Eye (tissue), 1 donor: ENCODE measurements around the gene TADA2A.

ENCODE experiments used
- DNase-seq: peaks from one replicate; pipeline ENCODE4 v3.0.0-alpha.2; 2015

TADA2A gene

DNA sequence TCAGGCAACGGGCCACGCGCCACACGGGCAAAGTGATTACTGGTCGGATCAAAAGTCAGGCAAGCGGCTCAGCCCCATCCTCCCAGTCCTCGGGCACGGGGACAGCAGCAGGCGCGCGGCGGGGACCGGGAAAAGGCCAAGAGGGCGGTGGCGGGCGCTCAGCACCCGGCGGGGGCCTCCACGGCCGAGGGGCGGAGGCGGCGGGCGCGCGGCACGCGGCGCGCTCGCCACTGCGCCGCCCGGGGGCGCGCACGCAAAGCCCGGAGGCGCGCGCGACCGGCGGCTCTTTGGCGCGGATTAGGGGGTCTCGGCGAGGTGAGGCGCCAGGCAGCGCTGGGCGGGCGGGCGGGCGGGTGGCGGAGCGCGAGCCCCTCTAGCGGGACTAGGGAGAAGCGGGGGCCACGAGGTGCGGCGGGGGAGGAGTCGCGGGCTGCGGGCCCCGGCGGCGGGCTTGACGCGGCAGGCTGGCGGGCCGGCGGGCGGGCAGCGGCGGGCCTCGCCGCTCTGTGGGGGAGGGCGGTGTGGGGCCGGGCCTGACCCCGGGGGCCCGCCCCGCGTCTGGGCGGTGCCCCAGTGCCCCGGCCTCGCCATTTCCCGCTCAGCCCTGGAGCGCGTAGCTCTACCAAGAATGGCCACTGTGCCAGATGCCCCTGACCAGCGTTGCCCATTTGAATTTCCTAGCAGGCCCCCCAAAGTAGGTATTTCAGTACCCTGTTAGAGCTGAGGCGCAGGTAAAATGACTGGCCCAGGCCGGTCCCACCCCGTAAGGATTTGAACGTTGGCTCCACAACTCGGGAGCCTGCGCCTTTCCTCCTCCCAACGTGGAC, at the start of gene TADA2A, which contains the start of gene ACACA:
TSS of gene TADA2A (plus strand) at position 252 of the 827 bp plus-strand sequence. CDS start 4,480 bp downstream, outside the sequence.
TSS of gene ACACA (minus strand) at position 202 of the 827 bp plus-strand sequence. CDS start 537 bp downstream, outside the sequence.
- peak; percentile 87 for DNase-seq

DNA sequence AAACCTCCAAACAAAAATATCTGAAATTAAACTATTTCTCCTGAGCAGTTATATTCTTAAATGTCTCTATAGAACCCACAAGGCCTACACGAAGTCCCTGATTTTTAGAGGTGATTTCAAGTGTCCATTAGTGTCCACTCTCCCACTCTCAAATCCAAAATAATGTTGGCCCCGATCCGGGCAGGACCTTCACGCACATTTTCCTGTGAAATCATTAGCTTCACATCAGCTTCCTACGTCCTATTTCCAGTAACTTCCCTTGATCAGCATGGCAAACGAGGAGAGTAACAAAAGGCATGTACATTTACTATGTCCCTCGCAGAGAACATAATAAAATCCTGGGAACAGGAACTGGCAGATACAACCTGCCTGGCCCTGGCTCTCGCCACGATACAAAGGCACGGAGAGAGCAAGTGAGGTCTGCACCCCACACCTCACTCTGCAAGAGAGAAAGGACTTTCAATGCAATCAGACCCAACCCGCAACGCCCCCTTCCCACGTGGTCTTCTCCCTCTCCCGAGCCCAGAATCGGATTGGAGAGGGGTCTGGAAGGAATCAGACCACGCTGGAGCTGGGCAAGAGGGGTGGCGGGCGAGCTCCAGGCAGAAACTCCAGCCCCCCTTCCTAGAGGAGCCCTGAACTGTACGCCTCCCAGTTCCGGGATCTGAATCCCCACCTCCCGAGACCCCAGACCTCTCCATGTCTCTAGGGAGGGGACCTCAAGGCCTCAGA, 48.4 kb upstream of the TADA2A start:
- peak; percentile 92 for DNase-seq

DNA sequence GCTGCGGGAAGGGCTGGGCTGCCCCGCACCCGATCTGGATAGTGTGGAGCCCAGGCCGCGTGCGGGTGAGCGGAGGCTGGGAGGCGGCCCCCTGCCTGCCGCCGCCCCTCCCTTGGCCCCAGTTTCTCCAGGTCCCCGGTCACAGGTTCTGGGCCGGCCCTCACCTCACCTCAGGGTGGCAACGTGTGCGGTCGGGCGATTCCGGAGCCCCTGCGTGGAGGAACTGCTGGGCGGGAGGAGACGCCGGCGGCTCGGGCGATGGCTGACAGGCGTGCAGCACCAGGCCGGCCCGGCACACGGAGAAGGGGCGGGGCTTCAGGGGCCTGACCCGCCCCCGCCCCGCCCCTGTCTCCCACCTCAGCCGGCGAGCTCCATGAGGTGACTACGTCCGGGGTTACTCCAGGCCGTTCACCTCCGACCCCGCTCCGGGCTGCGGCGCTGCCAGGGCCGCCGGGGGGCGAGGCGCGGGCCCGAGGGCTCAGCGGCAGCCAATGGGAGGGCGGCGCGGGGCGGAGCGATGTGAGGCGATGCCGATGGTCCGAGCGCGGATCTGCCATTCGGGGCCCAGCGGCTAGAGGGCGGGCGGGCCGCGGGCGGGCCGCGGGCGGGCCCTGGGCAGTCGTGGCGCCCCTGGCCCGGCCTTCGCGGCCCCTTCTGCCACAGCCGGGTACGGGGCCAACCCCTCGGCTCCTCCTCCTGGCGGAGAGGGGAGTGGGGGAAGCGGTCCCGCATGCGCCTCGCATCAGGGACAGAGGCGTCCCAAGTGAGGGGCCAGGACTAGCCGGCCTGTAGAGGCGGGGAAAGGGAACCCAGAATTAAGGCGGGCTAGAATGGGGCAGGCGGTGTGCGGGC, 47.6 kb upstream of the TADA2A start:
- DNase-seq, result peak; percentile 97

DNA sequence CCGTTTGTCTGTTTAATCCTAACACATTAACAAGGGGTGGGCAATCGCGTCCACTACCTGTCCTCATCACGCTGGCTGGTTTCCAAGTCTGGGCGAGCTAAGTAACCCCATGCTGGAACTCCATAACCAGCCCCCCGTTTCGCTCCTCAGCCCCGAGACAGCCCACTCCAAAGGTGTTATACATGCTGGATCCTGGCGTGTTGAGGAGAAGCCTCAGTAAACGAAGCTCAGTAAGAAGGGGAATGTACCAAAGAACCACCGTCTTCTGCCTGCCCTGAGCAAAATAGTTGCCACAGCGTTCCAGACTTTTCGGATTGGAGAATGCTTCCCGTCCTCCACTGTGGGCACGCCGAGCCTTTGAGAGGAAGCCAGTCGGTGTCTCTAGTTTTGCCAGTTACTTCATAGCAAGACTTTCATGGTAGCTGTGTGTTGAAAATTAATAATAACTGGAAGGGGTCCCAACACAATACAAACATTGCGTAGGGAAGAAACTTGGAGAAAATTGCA, 47.0 kb upstream of the TADA2A start:
- no peak for DNase-seq

DNA sequence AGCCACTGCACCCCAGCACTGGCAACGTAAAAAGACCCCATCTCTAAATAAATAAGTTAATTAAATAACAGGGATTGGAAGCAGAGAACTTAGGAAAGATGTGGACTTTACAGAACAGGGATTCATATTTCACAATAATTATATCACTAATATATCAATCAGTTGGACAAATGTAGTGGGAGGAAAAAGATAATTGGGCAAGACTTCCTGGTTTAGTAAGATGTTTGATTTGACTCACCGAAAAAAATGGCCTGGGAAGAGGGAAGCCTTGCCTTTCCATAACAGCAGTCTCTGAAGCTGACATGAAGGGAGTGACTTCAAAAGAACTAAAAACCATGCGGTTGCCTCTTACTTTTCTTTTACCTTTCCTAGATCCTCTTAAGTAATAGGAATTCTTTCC, 46.1 kb upstream of the TADA2A start:
- no peak for DNase-seq

- peak; percentile 14 for DNase-seq
Measured at GRCh38 chr17:37361543-37361942, 45.1 kb upstream of the TADA2A start.

GRCh38 chr17:37365589-37365988, 41.1 kb upstream of the TADA2A start:
- no peak for DNase-seq

GRCh38 chr17:37368577-37368976, 38.1 kb upstream of the TADA2A start:
- no peak for DNase-seq

GRCh38 chr17:37373530-37374159, 33.0 kb upstream of the TADA2A start:
- peak; percentile 91 for DNase-seq

DNA sequence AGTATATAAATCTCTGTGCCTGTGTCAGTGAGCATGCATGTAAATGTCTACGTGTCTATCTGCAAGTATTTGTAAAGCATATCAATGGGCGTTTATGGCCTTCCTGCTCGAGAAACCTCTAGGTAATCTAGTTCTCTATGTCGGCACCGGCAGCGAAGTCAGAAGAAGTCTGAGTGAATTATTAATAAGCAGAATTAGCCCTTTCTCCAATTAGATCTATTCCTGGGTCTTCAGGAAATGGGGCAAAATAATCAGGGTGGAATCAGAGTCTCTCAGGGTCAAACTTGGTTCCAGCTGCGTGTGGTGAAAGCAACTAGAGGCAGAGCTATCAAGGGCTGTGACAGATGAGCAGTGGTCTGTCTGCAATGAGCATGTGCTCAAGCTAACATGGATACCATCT, 31.0 kb upstream of the TADA2A start, which contains the start of gene C17orf78:
TSS of gene C17orf78 (plus strand) at position 280 of the 400 bp plus-strand sequence. CDS start at position 388, 108 bp downstream.
- DNase-seq, result no peak

DNA sequence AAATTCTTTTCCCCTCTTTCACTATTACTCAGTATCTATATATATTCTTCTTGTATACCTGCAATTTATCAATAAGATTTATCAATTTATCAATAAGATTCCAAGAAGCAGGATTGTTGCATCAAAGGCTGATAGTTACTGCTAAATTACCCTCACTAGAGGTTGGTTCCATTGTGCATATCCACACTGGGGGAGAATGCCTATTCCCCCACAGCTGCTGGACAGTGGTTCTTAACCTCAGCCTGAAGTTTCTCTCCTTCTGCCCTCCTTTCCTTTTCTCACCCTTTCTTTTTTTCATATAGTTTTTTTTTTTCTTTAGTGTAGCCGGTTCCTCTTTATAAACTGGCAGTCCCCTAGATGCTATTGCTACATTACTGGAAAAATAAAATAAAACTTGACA, 24.6 kb upstream of the TADA2A start:
- no peak for DNase-seq

DNA sequence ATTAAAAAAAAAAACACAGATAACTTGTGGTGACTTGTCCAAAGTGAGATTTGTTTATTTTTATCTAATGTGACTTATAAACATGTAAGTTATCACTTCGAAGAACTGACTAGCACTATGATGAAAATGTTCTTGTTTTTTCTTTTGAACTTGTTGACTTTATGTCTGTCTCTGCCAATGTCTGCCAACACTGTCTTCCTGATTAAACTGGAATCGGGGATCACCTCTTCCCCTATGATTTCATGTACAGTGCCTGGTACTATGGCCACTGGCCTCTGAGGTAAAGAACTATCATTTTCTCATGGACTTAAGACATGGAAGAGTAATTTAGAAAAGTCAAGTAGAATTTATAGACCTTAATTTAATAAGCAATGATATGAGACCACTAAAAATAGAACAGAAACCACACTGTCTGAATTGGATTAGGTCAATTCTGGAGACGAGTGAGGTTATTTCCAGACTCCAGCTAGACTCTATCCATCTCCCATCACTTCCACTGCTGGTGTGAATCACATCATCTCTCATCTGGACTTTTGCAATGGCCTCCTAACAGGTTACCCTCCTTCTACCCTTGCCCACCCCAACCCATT, 22.0 kb upstream of the TADA2A start:
- no peak for DNase-seq

GRCh38 chr17:37385474-37385990, 21.2 kb upstream of the TADA2A start:
- DNase-seq, result no peak

- no peak for DNase-seq
Measured at GRCh38 chr17:37386462-37386861, 20.2 kb upstream of the TADA2A start.

- DNase-seq, result no peak
Measured at GRCh38 chr17:37388266-37388665, 18.4 kb upstream of the TADA2A start.

- no peak for DNase-seq
Measured at GRCh38 chr17:37389160-37389559, 17.5 kb upstream of the TADA2A start.

DNA sequence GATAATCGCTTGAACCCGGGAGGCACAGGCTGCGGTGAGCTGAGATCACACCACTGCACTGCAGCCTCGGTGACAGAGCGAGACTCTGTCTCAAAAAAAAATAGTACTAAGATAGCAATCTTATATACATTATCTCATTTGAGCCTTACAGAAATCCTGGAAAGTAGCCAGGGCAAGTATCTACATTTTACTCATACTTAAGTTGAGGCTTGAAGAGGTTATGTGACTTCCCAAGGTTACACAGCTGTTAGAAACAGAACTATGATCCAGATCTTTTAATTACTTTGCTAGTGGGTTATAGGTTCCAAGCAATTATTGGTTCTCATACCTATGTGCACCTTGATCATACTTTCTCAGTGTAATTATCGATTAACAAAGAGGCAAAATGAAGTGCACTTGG, 15.5 kb upstream of the TADA2A start:
- no peak for DNase-seq

DNA sequence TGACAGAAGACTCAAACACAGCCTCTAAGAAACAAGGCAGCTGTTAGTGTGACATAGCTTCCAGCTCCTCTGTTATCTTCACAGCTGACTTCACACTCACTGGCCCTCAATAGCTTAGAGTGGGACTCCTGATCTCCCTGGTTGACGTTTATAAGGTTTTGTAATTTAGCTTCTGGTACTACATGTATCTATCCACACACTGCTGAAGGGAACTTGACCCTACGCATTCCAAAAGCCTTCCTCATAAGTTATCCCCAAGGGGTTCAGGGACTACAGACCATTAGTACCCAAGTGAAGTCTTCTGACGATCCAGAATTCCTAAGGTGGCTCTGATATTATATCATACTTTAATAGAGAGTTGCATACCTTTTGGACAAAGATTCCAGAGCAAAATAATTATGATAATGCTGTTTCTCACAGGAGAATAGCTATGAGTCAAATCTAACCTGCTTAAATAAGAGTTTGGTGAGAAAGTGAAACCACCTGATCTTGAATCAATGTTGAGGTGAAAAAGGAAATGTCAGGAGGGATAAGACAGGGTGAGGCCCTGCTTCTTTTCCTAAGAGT, 14.6 kb upstream of the TADA2A start:
- peak; percentile 16 for DNase-seq

DNA sequence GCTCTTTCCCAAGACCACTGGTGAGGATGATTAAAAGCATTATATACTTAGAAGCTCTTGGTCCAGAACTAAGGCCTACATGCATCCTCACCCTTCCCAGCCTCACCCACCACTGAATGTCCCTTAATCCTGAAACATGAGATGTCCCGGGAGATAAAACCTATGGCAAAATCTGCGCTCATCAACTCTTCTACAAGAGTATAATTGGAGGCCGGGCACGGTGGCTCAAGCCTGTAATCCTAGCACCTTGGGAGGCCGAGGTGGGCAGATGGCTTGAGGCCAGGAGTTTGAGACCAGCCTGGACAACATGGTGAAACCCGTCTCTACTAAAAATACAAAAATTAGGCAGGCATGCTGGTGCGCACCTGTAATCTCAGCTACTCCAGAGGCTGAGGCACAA, 13.3 kb upstream of the TADA2A start:
- no peak for DNase-seq

- no peak for DNase-seq
Measured at GRCh38 chr17:37399265-37399803, 7.4 kb upstream of the TADA2A start.

GRCh38 chr17:37400505-37400904, 6.2 kb upstream of the TADA2A start:
- no peak for DNase-seq
